ENCODE results near the gene SNURF.
A peak's percentile ranks its signal among the peaks of the same experiment; 100 is the strongest.
"Not testable (repeated sequence)": the region's sequence is repeated elsewhere in the genome, so short reads cannot be mapped to it uniquely, and the experiment has no call there.

SNURF gene, protein sequence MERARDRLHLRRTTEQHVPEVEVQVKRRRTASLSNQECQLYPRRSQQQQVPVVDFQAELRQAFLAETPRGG

DNA sequence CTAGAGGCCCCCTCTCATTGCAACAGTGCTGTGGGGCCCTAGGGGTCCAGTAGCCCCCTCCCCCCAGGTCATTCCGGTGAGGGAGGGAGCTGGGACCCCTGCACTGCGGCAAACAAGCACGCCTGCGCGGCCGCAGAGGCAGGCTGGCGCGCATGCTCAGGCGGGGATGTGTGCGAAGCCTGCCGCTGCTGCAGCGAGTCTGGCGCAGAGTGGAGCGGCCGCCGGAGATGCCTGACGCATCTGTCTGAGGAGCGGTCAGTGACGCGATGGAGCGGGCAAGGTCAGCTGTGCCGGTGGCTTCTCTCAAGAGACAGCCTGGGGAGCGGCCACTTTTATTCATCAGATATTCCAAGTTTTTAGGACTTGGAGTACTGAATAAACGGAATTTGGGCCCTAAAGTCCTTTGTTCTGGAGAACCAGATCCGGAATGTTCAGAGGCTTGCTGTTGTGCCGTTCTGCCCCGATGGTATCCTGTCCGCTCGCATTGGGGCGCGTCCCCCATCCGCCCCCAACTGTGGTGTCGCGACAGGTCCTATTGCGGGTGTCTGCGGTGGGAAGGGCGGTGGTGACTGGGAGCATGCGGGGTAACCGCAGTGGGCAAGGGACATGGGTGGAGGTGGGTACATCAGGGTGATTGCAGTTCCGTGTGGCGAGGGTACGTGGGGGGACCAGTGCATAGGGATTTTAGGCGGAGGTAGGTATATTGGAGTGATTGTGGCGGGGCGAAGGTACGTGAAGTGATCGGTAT lies at the start of gene SNURF, which contains the start of gene SNRPN:
Gene SNURF (plus strand): TSS at position 205 of the 748 bp plus-strand sequence. CDS start 62 bp downstream, at position 267.
Gene SNRPN (plus strand): TSS at position 205 of the 748 bp plus-strand sequence. CDS start 19,467 bp downstream, outside the sequence.
- DNase-seq, result peak; percentile 81

DNA sequence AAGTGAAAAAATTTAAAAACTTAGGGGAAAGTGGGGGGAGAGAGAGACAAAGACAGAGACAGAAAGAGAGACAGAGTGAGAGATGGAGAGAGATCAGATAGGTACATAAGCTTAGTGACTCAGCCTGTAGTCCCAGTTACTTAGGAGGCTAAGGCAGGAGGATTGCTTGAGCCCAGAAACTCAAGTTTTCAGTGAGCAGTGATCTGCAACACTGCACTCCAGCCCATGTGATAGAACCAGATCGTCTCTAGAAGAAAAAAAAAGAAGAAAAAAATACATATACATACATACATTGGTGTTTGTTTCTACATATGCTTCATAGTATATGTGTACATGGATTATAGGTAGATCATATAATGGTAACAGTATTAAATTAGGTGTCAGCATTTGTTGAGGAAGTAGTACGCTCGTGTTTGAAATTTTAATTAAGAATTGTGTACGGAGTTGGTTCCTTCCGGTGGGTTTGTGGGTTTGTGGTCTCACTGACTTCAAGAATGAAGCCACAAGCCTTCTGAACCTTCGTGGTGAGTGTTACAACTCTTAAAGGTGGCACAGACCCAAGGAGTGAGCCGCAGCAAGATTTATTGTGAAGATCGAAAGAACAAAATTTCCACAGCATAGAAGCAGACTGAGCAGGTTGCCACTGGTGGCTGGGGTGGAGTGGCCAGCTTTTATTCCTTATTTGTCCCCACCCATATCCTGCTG lies 38.3 kb upstream of the SNURF start:
- no peak for DNase-seq

DNA sequence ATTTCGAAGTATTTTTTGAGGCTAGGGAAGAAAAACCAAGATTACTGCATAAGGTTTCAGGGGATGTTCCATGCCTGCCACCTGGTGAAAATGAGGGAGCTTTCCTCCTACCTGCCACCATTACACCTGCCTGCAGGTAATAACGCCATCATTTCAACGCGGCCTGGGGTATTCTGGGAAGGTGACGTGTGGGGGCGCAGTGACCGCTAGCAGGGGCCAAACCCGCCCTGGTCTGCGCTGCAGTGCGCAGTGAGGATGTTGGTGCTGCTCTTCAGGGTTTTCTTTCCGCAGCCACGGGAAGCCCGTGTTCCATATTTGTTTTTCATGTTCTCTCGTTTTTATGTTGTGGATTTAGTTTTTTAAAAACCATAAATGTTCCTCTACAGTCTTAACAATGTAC lies 37.4 kb upstream of the SNURF start:
- DNase-seq, result no peak

DNA sequence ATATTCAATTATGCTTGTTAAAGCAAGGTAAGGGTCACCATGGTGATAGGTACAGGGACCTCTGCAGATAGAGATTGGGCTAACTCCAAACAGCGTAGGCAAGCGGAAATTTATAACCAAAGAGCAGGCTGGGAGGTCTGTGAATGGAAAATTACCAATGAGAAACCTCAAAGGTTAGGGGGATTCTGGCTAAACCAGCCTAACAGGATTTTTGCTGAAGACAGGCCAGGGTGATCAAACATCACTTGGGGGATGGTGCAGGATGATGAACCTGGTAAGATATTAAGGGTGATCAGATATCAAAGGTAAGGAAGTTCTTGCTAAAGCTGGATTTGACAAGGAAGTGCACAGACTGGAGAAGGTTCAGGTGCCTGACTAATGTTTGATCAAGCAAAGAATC lies 35.3 kb upstream of the SNURF start:
- DNase-seq, result no peak

DNA sequence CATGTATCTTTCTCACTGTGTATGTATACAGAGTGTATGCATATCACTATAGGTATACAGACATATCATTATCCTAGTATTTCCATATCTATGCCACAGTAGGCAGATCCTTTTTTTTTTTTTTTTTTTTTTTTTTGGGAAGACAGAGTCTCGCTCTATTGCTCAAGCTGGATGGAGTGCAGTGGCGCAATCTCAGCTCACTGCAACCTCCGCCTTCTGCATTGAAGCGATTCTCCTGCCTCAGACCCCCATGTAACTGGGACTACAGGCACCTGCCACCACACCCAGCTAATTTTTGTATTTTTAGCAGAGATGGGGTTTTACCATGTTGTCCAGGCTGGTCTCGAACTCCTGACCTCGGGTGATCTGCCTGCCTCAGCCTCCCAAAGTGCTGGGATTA lies 32.0 kb upstream of the SNURF start:
- not testable (repeated sequence) for DNase-seq

DNA sequence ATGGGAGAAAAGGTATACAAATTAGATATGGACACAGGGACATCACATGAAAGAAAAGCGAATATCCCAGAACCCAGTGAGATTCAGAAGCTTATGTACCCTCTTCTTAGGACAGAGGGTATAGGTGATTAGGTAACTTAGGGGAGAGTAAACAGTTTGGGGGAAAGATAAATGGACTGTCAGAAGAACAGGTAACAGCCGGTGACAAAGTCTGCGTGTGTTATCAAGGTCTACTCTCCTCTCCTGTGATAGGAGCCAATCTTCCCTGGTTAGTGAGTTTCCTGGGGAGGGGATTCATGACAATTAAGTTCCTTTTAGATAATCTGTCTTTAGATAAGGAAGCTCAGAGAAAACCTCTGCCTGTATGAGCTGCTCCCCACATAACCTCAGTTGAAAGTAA lies 30.6 kb upstream of the SNURF start:
- no peak for DNase-seq

DNA sequence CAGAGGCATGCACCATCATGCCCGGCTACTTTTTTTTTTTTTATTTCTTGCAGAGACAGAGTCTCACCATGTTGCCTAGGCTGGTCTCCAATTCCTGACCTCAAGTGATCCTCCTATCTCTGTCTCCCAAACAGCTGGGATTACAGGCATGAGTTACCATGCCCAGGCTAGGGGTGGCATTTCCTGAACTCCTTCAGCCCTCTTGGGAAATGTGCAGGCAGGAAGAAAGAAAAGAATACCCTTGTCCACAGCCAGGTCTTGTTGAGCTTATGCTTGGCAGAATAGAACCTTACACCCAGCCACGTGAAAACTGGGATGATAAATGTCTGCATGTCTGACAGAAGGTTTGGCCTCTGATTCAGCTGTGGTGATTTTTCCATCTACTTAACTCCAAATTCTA lies 30.2 kb upstream of the SNURF start:
- DNase-seq, result no peak

DNA sequence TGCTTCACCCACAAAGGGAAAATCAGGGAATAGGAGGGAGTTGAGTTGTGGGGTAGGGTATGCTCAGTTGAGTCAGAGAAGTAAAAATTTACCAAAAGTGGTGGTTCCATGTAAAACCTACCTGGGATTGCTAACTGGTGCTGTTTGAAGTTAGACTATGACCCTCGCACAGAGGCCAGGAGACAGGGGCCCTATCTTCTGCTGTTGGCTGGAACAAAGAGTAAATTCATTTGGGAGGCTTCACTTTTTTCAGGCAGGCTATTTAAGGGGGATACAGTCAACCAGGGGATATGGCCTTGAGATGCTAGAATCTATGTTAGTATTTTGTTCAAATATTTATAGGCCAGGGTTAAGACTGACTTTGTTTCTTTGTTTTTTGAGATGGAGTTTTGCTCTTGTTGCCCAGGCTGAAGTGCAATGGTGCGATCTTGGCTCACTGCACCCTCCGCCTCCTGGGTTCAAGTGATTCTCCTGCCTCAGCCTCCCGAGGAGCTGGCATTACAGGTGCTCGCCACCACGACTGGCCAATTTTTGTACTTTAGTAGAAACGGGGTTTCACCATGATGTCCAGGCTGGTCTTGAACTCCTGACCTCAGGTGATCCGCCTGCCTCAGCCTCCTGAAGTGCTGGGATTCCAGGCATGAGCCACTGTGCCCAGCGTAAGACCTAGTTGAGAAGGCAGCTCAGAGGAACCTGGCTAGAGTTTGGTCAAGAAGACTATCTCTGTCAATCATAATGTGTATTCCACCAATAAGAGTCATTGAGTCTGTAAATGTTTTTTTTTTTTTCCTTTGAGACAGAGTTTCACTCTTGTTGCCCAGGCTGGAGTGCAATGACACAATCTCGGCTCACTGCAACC lies 22.7 kb upstream of the SNURF start:
- DNase-seq, result not testable (repeated sequence)

DNA sequence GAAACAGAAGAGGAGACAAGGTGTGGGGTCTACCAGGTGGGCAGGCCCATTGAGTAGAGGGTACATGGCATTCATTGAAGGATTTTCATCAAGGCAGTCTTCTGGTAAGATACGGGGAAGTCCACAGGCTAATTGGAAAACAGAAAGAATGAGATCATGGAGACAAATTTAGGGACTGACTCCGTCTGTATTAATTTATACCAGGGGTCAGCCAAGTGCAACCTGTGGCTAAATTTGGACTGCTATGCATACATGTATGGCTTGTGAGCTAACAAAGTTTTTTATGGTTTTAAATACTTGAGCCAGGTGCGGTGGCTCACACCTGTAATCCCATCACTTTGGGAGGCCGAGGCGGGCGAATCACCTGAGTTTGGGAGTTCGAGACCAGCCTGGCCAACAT lies 21.1 kb upstream of the SNURF start:
- DNase-seq, result no peak

DNA sequence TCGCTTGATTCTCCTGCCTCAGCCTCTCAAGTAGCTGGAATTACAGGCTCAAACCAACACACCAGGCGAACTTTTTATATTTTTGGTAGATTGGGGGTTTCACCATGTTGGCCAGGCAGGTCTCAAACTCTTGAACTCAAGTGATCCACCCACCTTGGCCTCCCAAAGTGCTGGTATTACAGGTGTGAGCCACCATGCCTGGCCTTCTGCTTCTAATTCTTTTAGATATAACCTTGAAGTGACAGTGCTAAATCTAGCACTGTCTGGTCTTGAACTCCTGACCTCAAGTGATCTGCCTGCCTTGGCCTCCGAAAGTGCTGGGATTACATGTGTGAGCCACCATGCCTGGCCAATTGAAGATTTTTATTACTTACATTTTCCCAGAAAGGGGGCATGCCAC lies 16.6 kb upstream of the SNURF start:
- not testable (repeated sequence) for DNase-seq

DNA sequence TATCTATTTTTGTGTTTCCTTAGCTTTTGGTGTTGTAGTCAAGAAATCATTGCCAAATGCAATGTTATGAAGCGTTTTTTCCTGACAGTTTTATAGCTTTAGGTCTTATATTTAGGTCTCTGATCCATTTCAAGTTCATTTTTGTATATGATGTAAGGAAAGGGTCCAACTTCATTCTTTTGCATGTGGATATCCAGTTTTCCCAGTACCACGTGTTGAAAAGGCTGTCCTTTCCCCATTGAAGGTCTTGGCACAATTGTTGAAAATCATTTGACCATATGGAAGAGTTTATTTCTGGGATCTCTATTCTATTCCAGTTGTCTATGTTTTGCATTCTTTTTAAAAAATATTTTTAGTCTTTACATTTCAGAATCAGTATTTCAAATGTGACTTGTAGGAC lies 14.6 kb upstream of the SNURF start:
- no peak for DNase-seq

DNA sequence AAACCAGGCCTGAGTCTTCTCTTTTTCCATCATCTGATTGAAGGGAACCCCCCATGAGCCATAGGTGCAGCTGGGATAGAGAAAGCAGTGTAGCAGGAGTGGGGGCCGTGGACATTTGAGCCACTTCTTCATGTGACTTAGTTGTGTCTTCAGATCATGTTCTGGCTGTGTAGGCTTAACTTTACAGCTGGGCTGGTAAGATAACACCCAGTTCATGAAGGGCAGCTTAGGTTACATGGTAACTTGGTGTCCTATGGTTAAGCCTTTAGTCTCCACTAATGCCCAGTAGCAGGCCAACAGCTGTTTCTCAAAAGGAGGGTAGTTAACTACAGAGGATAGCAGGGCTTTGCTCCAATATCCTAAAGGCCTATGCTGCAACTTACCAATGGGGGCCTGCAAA lies 11.4 kb upstream of the SNURF start:
- no peak for DNase-seq

DNA sequence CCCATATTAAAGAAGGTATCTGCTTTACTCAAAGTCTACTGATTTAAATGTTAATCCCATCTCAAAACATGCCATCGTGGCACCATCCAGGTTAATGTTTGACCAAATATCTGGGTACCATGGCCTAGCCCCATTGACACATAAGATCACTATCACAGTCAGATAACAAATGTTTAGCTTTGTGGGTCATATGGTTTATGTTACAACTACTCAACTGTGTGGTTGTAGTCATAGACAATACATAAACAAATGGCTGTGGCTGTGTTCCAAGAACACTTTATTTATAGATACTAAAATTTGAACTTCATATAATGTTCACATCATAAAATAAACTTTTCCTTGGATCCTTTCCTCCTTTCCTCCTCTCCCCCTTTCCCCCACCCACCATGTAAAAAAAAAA lies 9.8 kb upstream of the SNURF start:
- no peak for DNase-seq

DNA sequence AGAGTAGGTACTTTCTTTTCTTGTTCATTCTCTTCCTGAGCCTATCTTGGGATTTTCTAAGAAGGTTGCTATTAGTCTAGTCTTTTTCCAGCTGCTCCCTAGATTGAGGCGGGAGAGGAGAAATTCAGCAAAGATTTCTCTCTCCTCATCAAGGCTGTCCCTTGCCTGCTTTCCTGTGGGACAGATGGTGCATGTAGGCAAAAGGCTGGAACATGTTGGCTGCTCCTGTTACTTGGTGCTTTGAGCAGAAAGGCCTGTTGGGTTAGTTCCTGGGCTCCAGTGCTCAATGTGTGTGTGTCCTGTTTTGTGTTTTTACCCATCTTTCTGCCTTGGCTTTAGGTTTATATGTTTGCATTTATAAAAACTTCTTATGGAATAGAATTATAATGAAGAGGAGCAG lies 9.1 kb upstream of the SNURF start:
- DNase-seq, result no peak

DNA sequence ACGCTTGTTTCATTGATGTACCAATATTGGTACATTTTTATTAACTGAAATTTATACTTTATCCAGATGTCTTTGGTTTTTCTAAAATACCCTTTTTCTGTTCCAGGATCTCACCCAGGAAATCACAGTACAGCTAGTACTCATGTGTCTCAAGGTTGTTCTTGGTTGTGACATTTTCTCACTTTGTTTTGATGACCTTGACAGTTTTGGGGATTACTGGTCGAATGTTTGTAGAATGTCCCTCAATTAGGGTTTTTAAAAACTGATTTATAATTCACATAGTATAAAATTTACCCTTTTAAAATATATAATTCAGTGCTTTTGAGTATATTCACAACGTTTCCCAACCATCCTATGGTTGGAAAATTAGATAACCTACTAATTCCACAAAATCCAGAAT lies 6.3 kb upstream of the SNURF start:
- DNase-seq, result no peak

DNA sequence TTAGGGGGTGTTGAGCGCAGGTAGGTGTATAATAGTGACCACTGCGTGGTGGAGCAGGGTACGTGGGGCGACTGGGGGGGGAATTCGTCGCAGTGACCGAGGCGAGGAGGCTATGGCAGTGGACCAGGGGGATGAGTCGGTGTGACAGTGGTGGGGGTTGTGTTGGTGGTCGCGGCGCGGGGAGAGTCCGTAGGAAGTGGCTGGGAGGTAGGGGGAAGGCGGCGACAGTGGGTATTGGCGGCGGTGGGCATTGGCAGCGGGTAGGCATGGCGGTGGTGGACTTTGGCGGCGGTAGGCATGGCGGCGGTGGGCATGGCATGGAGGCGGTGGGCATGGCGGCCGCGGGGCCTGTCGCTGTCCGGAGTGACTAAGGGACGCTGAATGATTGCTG lies 739 bp downstream of the SNURF start:
- peak; percentile 53 for DNase-seq

DNA sequence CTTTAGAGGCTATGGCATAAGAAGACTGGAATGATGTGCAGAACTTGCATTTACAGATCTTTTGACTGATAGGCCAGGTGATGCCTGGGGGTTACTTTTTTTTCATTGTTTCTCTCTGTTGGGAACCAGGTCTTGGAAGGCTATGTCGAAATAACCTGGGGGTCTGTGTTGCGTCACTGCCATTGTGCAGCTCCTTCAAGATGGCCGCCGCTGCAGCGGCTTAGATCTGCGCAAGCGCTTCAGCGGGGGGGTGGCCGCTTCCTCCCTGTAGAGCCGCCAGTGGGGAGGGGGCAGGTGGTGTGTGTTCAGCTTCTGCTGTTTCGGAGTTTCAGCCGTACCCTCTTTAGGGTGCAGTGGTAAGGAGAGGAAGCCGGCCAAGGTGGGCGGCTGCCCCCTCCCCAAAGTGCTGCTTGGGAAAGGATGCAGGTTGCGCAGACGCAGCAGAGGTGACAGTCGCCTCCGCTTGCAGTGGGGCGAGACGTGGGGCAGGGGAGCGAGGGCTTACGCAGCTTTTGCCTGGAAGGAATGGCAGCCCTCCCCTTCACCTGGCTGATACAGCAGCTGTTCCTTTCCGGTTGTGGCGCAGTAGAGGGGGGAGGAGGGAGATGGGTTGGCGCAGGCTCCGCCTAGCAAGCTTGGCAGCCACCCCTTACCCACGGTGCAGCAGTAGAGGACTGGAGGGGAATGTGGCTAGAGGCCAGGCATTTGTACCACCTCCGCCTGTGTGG lies 1.5 kb downstream of the SNURF start:
- peak; percentile 80 for DNase-seq

DNA sequence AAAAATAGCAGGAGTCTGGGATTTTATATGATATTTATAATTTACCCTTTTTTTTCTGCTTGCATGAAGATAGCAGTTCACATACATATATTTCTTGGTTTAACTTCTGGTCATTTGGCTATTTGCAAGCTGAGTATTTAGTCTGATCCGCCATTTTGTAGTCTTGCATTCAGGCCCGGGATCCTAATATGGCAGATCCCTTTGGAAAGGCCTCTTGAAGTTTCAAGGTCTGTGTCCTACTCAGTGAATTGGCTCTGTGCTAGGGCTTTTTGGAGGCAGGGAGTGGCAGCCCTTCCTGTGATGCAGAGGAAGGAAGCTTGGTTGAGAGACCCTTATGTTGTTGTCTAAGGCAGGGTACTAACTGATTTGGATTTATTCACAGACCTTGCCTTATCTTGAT lies 2.9 kb downstream of the SNURF start:
- no peak for DNase-seq

DNA sequence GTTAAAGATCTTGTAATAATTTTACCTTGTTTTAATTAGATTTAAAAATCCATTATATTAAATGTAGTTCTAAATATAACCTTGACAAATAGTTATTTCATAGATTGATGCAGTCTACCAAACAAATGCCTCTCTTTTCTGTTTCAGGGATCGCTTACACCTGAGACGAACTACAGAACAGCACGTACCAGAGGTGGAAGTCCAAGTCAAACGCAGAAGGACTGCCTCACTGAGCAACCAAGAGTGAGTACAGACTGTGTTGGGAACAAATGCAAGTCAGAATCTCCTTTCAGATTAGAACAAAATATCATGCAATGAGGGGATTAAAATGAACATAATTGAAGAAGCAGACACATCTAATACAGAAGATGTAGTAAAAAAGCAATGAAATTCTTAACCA lies 7.2 kb downstream of the SNURF start:
- DNase-seq, result no peak

DNA sequence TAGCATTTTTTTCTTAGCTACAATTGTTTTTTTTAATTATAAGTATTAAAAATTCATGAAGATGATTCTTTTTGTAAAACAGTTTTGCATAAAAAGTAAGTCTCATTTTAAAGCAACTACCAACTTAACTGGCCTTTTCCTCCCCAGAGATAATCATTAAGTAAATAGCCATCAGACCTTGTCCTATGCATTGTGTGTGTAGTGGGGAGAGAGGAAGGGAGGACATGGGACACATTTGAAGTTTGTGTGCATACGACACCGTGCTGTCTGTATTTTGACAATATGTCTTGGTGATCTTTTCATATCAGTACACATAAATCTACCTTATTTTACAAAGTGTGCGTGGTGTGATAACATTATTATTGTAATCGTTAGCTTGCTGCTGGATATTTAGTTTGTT lies 8.1 kb downstream of the SNURF start:
- no peak for DNase-seq

DNA sequence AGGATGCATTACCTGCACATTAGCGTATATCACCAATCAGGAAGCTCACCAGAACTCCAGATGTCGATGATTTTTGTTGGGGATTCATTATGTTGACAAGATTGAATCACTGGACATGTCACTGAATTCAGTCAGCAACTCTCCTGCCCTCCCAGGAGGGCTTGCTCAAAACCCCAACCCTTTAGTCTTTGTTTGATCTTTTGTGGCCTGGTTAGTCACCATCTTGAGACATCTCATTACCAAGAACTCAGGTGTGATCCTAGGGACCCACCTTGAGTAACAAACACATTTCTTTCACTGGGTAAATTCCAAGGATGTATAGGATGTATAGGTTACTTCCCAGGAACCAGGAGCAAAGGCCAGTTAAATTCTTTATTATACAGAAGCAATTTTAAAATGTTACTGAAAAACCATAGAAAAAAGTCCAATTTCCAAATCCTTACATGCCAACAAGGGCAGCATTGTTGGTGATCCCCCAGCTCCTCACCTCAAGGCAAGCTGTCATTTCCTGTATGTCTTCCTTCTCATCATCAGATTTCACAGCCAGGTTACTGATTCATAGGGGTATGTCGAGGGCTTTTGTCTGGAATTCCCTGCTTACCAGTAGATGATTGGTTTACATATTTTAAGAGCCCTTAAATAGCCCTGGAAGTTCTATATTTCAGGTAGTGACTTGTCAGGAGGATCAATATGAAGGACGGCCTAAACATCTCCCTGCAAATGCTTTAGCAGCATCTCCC lies 11.7 kb downstream of the SNURF start:
- no peak for DNase-seq

DNA sequence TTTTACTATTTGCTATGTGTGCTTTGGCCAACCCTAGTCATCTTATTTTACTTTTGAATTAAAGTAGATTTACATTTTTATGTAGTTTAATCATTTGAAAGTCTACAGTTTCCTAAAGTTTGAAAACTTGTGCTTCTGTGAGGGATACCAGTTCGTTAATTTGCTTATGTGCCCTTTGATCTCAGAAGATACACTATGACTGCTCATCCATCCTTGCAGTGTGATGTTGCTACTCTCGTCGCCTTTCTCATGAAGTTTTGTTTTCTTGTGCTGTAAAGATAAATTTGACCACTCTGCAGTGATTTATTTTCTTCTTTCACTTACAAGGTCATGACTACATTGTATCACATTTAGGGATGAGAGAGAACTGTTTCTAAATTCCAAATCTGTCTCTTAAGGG lies 16.3 kb downstream of the SNURF start:
- DNase-seq, result no peak
